Caco-2 (cell line): Measurements from ENCODE around the gene CFAP47. TPM values are rescaled to one million over a fixed set of nuclear protein-coding genes. Genes with fewer than 3 reads are reported as not detected.

Experiments
- BruUV-seq: library from RNA; stranded (reverse); fragments of 400-500 nt; replicated peaks from 2 replicates; lab custom pipeline; 2021; lab: Mats Ljungman, UMichigan
- CTCF ChIA-PET: fragments of 300-600 bp; sonication (Branson Sonifier 250); formaldehyde crosslinking; loops from one replicate; lab custom pipeline; 2022; ENCODE audit warnings: antibody characterized with exemption; lab: Charles Lee
- POLR2A ChIA-PET: fragments of 300-600 bp; sonication (Branson Sonifier 250); formaldehyde crosslinking; loops from one replicate; lab custom pipeline; 2022; ENCODE audit warnings: antibody characterized with exemption; lab: Charles Lee
- DNase-seq, 2 experiments: peaks; one replicate each; pipeline versions ENCODE4 v3.0.0 to v3.0.0-alpha.2; 2020 to 2022
- H3K27me3 ChIP-seq: replicated peaks from 2 replicates; pipeline ENCODE4 v1.6.0; 2011; ENCODE audit warnings: low read length; ENCODE audit not compliant: control insufficient read depth, insufficient read depth
- H3K36me3 ChIP-seq: 2 replicates; pipeline ENCODE4 v1.5.1; 2011; ENCODE audit warnings: low read length; ENCODE audit not compliant: control insufficient read depth, insufficient read depth
- H3K4me1 ChIP-seq: fragments of 250-450 bp; sonication (Bioruptor Pico); 2 replicates; pipeline ENCODE4 v1.5.1; 2020; ENCODE audit warnings: mild to moderate bottlenecking
- H3K4me3 ChIP-seq: 2 replicates; pipeline ENCODE4 v1.5.1; 2011; ENCODE audit warnings: low read depth, mild to moderate bottlenecking, control low read depth, low read length
- H3K9me3 ChIP-seq: fragments of 250-450 bp; sonication (Bioruptor Pico); 2 replicates; pipeline ENCODE4 v1.5.1; 2020; ENCODE audit warnings: mild to moderate bottlenecking, moderate library complexity
- H3K27ac Mint-ChIP-seq: one replicate; pipeline ENCODE4 v1.8.0; 2022; ENCODE audit warnings: mixed read lengths; ENCODE audit not compliant: unreplicated experiment
- H3K27me3 Mint-ChIP-seq: one replicate; pipeline ENCODE4 v1.8.0; 2022; ENCODE audit warnings: mixed read lengths; ENCODE audit not compliant: insufficient read depth, unreplicated experiment
- H3K36me3 Mint-ChIP-seq: one replicate; pipeline ENCODE4 v1.8.0; 2022; ENCODE audit warnings: mild to moderate bottlenecking, mixed read lengths; ENCODE audit not compliant: insufficient read depth, unreplicated experiment
- H3K4me1 Mint-ChIP-seq: one replicate; pipeline ENCODE4 v1.8.0; 2022; ENCODE audit warnings: low read depth, mixed read lengths; ENCODE audit not compliant: unreplicated experiment
- H3K4me3 Mint-ChIP-seq: one replicate; pipeline ENCODE4 v1.8.0; 2022; ENCODE audit warnings: mild to moderate bottlenecking, moderate library complexity, mixed read lengths; ENCODE audit not compliant: unreplicated experiment
- H3K9me3 Mint-ChIP-seq: one replicate; pipeline ENCODE4 v1.8.0; 2022; ENCODE audit warnings: mixed read lengths; ENCODE audit not compliant: unreplicated experiment
- CTCF ChIP-seq, 2 experiments: fragments of 200-600 bp in 1 of 2; IDR thresholded peaks; 1 replicate in 1 of 2; 2 replicates in 1 of 2; pipeline versions ENCODE4 v1.5.1 to v1.8.0; 2011 to 2022; ENCODE audit warnings: antibody characterized with exemption in 1 of 2, control low read depth in 1 of 2, inconsistent platforms in 1 of 2, low read depth in 1 of 2, low read length in 1 of 2, mild to moderate bottlenecking in 1 of 2, moderate library complexity in 1 of 2; ENCODE audit not compliant: insufficient read depth in 1 of 2, severe bottlenecking in 1 of 2, unreplicated experiment in 1 of 2
- intact Hi-C: fragments of 100-400 bp; cut with micrococcal nuclease; formaldehyde crosslinking; loops from one replicate; pipeline ENCODE4 v1.10.0; 2022; ENCODE audit not compliant: unreplicated experiment
- total RNA-seq: library from RNA; stranded (reverse); gene quantifications from 2 replicates; pipeline ENCODE4 v1.2.3, GENCODE V29; 2022

The CFAP47 gene
- total RNA-seq, 1 experiment from 2014 or later = 0.16 TPM

- CTCF ChIA-PET = no interaction called here
- no peak for TF ChIP-seq CTCF (IDR thresholded peaks at IDR 0.05; ENCODE audit: insufficient read depth in 1 of 2, low read depth in 1 of 2, low read length in 1 of 2, severe bottlenecking in 1 of 2, unreplicated experiment in 1 of 2)
These were observed 429.0 kb downstream of the CFAP47 start for GRCh38 chrX:36348509-36348908.

GRCh38 chrX:36357855-36358254 is 438.3 kb downstream of the CFAP47 start:
- intact Hi-C loops = no loop called here
- no peak overlapping the region for H3K4me3 Mint-ChIP-seq
- no TSS peak for BruUV-seq
- H3K27me3 Mint-ChIP-seq = no peaks in the 10 kb centered on the region
- Histone ChIP-seq H3K36me3 (no peaks in the 10 kb centered on the region), H3K9me3 (no peaks in the 10 kb centered on the region), H3K27me3 (no peaks in the 10 kb centered on the region), H3K4me3 (no peak overlapping the region), H3K4me1 (no peaks in the 10 kb centered on the region)
- CTCF ChIA-PET = no interaction called here
- H3K4me1 Mint-ChIP-seq = no peaks in the 10 kb centered on the region
- no peak overlapping the region for H3K27ac Mint-ChIP-seq
- no peak for DNase-seq
- no peak for TF ChIP-seq CTCF (IDR thresholded peaks at IDR 0.05; ENCODE audit: insufficient read depth in 1 of 2, low read depth in 1 of 2, low read length in 1 of 2, severe bottlenecking in 1 of 2, unreplicated experiment in 1 of 2)
- no peaks in the 10 kb centered on the region for H3K36me3 Mint-ChIP-seq
- no peaks in the 10 kb centered on the region for H3K9me3 Mint-ChIP-seq
- POLR2A ChIA-PET = no interaction called here

More at GRCh38 chrX:36348509-36348908, 429.0 kb downstream of the CFAP47 start:
- Mint-ChIP-seq H3K27me3 (no peaks in the 10 kb centered on the region), H3K9me3 (no peaks in the 10 kb centered on the region), H3K27ac (no peak overlapping the region), H3K4me3 (no peak overlapping the region), H3K36me3 (no peaks in the 10 kb centered on the region), H3K4me1 (no peaks in the 10 kb centered on the region)
- Histone ChIP-seq H3K36me3 (no peaks in the 10 kb centered on the region), H3K4me1 (no peaks in the 10 kb centered on the region), H3K27me3 (no peaks in the 10 kb centered on the region), H3K4me3 (no peak overlapping the region), H3K9me3 (no peaks in the 10 kb centered on the region)
- no TSS peak for BruUV-seq
- intact Hi-C loops = no loop called here
- POLR2A ChIA-PET = no interaction called here
- DNase-seq = no peak

- CTCF ChIA-PET = no interaction called here
- Mint-ChIP-seq H3K9me3 (no peaks in the 10 kb centered on the region), H3K4me1 (no peaks in the 10 kb centered on the region), H3K27ac (no peak overlapping the region), H3K36me3 (no peaks in the 10 kb centered on the region), H3K27me3 (no peaks in the 10 kb centered on the region), H3K4me3 (no peak overlapping the region)
- no peaks in the 10 kb centered on the region for H3K36me3 ChIP-seq
- no peak overlapping the region for H3K4me3 ChIP-seq
- POLR2A ChIA-PET = no interaction called here
- no peaks in the 10 kb centered on the region for H3K27me3 ChIP-seq
- no peak for TF ChIP-seq CTCF (IDR thresholded peaks at IDR 0.05; ENCODE audit: insufficient read depth in 1 of 2, low read depth in 1 of 2, low read length in 1 of 2, severe bottlenecking in 1 of 2, unreplicated experiment in 1 of 2)
- no peaks in the 10 kb centered on the region for H3K9me3 ChIP-seq
- intact Hi-C loops = no loop called here
- BruUV-seq = no TSS peak
- no peak for DNase-seq
- H3K4me1 ChIP-seq = no peaks in the 10 kb centered on the region
These were observed 444.7 kb downstream of the CFAP47 start for GRCh38 chrX:36364262-36364661.
